DOHH2 (cell line): ENCODE data around the gene CAPN3.

ENCODE experiments used
- EZH2phosphoT487 ChIP-seq: fragments of 200-600 bp; sonication (generic); IDR thresholded peaks from 2 replicates; pipeline ENCODE4 v1.6.1; 2017; ENCODE audit warnings: borderline replicate concordance, mild to moderate bottlenecking, antibody characterized with exemption, low read length, moderate library complexity, mixed read lengths
- TF ChIP-seq, protein P1 (sequence below): fragments of 200-600 bp; sonication (generic); IDR thresholded peaks from one replicate; pipeline ENCODE4 v1.5.1; 2014; ENCODE audit warnings: antibody characterized with exemption, mild to moderate bottlenecking, low read depth, low read length; ENCODE audit not compliant: poor library complexity, severe bottlenecking

DNA sequence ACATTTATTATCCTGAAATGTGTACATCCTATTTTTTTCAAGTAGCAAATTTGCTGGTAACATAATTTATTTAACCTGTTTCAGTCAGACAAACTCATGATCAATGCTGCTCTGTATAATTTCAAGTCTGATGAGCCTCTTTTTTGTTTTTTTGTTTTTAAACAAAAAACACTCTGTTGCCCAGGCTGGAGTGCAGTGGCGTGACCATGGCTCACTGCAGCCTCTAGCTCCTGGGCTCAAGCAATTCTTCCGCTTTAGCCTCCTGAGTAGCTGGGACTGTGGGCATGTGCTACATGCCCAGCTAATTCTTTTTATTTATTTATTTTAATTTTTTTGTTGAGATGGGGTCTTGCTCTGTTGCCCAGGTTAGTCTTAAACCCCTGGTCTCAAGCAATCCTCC is 40.1 kb upstream of the CAPN3 start:
- TF ChIP-seq, protein P1, sequence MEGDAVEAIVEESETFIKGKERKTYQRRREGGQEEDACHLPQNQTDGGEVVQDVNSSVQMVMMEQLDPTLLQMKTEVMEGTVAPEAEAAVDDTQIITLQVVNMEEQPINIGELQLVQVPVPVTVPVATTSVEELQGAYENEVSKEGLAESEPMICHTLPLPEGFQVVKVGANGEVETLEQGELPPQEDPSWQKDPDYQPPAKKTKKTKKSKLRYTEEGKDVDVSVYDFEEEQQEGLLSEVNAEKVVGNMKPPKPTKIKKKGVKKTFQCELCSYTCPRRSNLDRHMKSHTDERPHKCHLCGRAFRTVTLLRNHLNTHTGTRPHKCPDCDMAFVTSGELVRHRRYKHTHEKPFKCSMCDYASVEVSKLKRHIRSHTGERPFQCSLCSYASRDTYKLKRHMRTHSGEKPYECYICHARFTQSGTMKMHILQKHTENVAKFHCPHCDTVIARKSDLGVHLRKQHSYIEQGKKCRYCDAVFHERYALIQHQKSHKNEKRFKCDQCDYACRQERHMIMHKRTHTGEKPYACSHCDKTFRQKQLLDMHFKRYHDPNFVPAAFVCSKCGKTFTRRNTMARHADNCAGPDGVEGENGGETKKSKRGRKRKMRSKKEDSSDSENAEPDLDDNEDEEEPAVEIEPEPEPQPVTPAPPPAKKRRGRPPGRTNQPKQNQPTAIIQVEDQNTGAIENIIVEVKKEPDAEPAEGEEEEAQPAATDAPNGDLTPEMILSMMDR, result no peak
- TF ChIP-seq EZH2phosphoT487, result no peak
